SK-N-MC (cell line): ENCODE measurements around the gene SNX30.

Source experiments
- DNase-seq: peaks from one replicate; pipeline ENCODE4 v3.0.0-alpha.2; 2011; ENCODE audit warnings: low read depth, low spot score
- H3K27ac ChIP-seq: fragments of 200-600 bp; sonication (generic); 2 replicates; pipeline ENCODE4 v1.5.1; 2016; ENCODE audit warnings: mixed run types
- H3K36me3 ChIP-seq: fragments of 200-600 bp; sonication (generic); 2 replicates; pipeline ENCODE4 v1.6.1; 2017; ENCODE audit warnings: antibody characterized with exemption, low read length, mixed read lengths; ENCODE audit not compliant: insufficient read depth
- H3K4me3 ChIP-seq: fragments of 200-600 bp; sonication (generic); 2 replicates; pipeline ENCODE4 v1.5.1; 2016
- H3K9ac ChIP-seq: fragments of 200-600 bp; sonication (generic); 2 replicates; pipeline ENCODE4 v1.8.0; 2017; ENCODE audit warnings: mixed run types, mixed read lengths; ENCODE audit not compliant: insufficient read length
- H3K9me3 ChIP-seq: fragments of 200-600 bp; sonication (generic); 2 replicates; pipeline ENCODE4 v1.6.1; 2017; ENCODE audit warnings: low read depth, mild to moderate bottlenecking, antibody characterized with exemption, low read length, moderate library complexity, mixed read lengths
- EZH2 ChIP-seq: fragments of 200-600 bp; sonication (generic); IDR thresholded peaks from one replicate; pipeline ENCODE4 v1.6.1; 2017; ENCODE audit warnings: antibody characterized with exemption
- FOXP2 ChIP-seq: optimal IDR thresholded peaks from 2 replicates; pipeline ENCODE3; 2011; ENCODE audit warnings: mild to moderate bottlenecking, moderate library complexity; ENCODE audit not compliant: insufficient read depth; ENCODE audit errors: extremely low read length, control extremely low read depth
- POLR2AphosphoS5 ChIP-seq: IDR thresholded peaks from 2 replicates; pipeline ENCODE4 v1.6.1; 2012; ENCODE audit warnings: mild to moderate bottlenecking, low read depth, low read length, borderline replicate concordance

Gene SNX30

GRCh38 chr9:112757282-112757883 lies 6.8 kb downstream of the SNX30 start:
- no peak overlapping the region for H3K9ac ChIP-seq
- no peak for DNase-seq
- H3K4me3 ChIP-seq = no peak overlapping the region
- TF ChIP-seq EZH2 = no peak
- no peak for TF ChIP-seq FOXP2
- no peak for TF ChIP-seq POLR2AphosphoS5
- H3K9me3 ChIP-seq = no peaks in the 10 kb centered on the region
- no peaks in the 10 kb centered on the region for H3K36me3 ChIP-seq
- no peak overlapping the region for H3K27ac ChIP-seq

- no peak overlapping the region for H3K27ac ChIP-seq
- DNase-seq = no peak
- no peak overlapping the region for H3K9ac ChIP-seq
- no peak overlapping the region for H3K4me3 ChIP-seq
- H3K36me3 ChIP-seq = no peaks in the 10 kb centered on the region
- TF ChIP-seq EZH2 (no peak), POLR2AphosphoS5 (no peak), FOXP2 (no peak)
- no peaks in the 10 kb centered on the region for H3K9me3 ChIP-seq
These were observed 7.4 kb downstream of the SNX30 start for GRCh38 chr9:112757940-112758339.

DNA sequence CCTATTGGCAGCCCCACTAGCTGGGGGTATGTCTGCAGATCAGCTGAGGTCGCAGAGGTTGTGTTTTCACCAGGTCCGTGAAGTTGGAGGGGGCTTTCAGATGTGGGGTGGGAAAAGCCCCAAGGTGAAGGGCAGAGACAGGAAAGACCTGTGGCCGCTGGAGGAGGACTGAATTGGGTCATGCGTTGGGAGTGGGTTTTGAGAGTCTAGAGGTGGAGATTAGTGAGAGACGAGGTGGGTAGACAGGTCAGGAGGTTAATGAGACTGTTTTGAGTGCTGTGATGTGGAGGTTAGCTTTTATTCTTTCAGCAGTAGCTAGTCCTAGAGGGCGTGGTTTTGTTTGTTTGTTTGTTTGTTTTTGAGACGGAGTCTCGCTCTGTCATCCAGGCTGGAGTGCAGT lies 10.3 kb downstream of the SNX30 start:
- no peaks in the 10 kb centered on the region for H3K9me3 ChIP-seq
- no peak overlapping the region for H3K27ac ChIP-seq
- no peak overlapping the region for H3K4me3 ChIP-seq
- H3K9ac ChIP-seq = no peak overlapping the region
- no peaks in the 10 kb centered on the region for H3K36me3 ChIP-seq
- DNase-seq = no peak
- TF ChIP-seq POLR2AphosphoS5 (no peak), EZH2 (no peak), FOXP2 (no peak)

DNA sequence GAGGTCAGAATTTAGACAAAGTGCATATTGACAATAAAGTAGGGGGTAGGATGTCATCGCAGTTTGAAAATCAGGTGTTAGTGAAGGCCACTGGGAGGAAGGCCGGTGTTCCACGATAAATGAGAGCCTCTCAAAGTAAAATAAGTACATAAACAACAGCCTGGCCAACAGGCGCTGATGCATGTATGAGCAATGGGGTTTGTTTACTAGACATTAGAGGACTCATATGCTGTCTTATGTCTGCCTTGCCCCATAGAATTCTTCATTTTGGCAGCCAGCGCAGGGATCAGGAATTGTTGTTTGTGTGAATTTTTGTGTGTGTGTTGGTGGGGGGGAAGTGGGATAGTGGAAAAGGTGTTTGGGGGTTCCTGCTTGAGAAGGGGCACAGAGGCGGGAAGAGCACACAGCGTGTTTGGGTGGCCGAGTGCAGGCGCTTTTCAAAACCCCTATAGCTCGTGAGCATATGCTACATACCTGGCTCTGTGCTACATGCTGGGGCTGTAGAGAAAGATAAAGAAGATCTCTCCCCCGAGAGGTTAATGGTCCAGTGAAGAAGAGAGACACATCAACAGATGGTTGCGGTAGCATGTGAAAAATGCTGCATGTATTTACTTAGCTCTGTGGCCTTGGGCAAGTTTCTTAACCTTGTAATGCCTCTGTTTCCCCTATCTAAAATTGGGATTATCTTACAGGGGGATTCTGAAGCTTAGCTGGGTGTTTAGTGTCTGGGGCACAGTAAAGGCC lies 11.5 kb downstream of the SNX30 start:
- no peak overlapping the region for H3K27ac ChIP-seq
- no peak overlapping the region for H3K4me3 ChIP-seq
- no peaks in the 10 kb centered on the region for H3K36me3 ChIP-seq
- TF ChIP-seq FOXP2 (no peak), POLR2AphosphoS5 (no peak), EZH2 (no peak)
- H3K9me3 ChIP-seq = no peaks in the 10 kb centered on the region
- no peak overlapping the region for H3K9ac ChIP-seq
- DNase-seq = no peak

DNA sequence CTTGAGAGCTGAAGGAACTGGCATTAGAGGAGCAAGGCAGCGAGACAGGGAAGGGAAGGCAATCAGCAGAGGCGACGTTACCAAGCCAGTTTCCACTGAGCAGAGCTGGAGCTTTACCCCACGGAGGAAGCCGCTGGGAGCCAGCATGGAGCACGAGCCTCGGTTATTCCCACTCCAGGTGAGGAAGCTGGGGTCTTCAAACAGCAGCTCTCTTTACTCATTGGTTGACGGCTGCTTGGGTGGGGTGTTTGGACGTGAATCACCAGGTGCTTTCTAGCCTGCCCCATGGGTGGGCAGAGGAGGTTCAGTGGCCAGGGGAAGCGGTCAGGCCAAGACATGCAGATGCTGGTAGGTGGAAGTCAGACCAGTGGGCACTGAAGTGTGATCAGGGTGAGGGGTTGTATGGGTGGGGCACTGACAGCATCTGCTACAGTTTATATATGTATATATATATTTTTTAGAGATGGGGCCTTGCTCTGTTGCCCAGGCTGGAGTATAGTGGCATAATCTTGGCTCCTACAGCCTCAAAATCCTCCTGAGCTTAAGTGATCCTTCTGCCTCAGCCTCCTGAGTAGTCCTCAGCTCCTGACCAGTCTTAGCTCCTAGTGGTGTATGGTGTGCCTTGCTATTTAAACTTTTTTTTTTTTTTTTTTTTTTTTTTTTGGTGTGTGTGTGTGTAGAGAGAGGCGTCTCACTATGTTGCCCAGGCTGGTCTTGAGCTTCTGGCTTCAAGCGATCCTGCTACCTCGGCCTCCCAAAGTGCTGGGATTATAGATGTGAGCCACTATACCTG lies 12.4 kb downstream of the SNX30 start:
- no peak for TF ChIP-seq FOXP2
- no peak for TF ChIP-seq POLR2AphosphoS5
- no peak for TF ChIP-seq EZH2

DNA sequence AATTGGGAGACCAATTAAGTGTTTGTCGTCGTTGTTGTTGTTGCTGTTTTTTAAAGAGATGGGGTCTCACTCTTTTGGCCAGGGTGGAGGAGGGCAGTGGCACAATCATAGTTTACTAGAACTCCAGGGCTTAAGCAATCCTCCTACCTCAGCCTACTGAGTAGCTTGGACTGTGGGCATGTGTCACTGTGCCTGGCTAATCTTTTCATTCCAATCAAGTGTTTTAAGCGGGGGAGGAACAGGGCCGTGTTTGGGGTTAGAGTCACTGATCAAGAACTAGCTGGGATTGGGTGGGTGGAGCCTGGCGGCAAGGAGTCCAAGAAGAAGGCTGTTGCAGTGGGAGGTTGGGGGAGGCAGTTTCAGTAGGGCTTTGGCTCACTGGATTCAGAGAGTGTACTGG lies 13.8 kb downstream of the SNX30 start:
- Histone ChIP-seq H3K4me3 (no peak overlapping the region), H3K36me3 (no peaks in the 10 kb centered on the region), H3K27ac (no peak overlapping the region), H3K9me3 (no peaks in the 10 kb centered on the region), H3K9ac (no peak overlapping the region)
- TF ChIP-seq POLR2AphosphoS5 (no peak), EZH2 (no peak)
- no peak for DNase-seq

More for the DNA sequence above, 12.4 kb downstream of the SNX30 start:
- Histone ChIP-seq H3K9ac (no peak overlapping the region), H3K9me3 (no peaks in the 10 kb centered on the region), H3K27ac (no peak overlapping the region), H3K4me3 (no peak overlapping the region), H3K36me3 (no peaks in the 10 kb centered on the region)
- no peak for DNase-seq

DNA sequence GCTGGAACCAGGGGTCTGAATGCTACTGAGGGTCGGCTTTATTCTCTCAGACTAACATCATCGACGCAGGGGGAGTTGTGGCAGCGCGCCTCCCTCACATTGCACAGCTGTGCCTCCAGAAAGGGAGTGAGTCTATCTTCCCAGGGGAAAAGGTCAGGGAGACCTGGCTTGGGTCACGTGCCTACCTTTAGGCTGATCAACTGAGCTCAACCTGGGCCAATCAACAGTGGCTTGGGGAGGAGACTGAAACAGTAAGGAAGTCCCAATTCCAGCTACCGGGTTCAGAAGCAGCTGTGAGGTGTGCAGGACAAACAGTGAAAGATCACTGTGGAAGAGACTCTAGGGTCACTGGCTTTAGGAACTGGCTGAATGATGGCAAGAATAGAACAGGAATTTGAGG lies 14.3 kb downstream of the SNX30 start:
- Histone ChIP-seq H3K27ac (no peak overlapping the region), H3K4me3 (no peak overlapping the region)

GRCh38 chr9:112765281-112765680 lies 14.7 kb downstream of the SNX30 start:
- H3K9me3 ChIP-seq = no peaks in the 10 kb centered on the region
- H3K27ac ChIP-seq = no peak overlapping the region
- no peak overlapping the region for H3K9ac ChIP-seq
- no peak for DNase-seq
- TF ChIP-seq POLR2AphosphoS5 (no peak), FOXP2 (no peak), EZH2 (no peak)
- no peak overlapping the region for H3K4me3 ChIP-seq
- H3K36me3 ChIP-seq = no peaks in the 10 kb centered on the region

More for the DNA sequence above, 14.3 kb downstream of the SNX30 start:
- DNase-seq = no peak
- H3K9me3 ChIP-seq = no peaks in the 10 kb centered on the region
- H3K36me3 ChIP-seq = no peaks in the 10 kb centered on the region
- H3K9ac ChIP-seq = no peak overlapping the region
- no peak for TF ChIP-seq POLR2AphosphoS5
